ENCODE data around the gene CACNA1D.

GRCh38 chr3:53775834-53776251 lies 281.4 kb downstream of the CACNA1D start:
- TF ChIP-seq, protein P1, sequence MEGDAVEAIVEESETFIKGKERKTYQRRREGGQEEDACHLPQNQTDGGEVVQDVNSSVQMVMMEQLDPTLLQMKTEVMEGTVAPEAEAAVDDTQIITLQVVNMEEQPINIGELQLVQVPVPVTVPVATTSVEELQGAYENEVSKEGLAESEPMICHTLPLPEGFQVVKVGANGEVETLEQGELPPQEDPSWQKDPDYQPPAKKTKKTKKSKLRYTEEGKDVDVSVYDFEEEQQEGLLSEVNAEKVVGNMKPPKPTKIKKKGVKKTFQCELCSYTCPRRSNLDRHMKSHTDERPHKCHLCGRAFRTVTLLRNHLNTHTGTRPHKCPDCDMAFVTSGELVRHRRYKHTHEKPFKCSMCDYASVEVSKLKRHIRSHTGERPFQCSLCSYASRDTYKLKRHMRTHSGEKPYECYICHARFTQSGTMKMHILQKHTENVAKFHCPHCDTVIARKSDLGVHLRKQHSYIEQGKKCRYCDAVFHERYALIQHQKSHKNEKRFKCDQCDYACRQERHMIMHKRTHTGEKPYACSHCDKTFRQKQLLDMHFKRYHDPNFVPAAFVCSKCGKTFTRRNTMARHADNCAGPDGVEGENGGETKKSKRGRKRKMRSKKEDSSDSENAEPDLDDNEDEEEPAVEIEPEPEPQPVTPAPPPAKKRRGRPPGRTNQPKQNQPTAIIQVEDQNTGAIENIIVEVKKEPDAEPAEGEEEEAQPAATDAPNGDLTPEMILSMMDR (IDR thresholded peaks at IDR 0.05; ENCODE audit: insufficient read depth, low read length, poor library complexity, severe bottlenecking) = no peak
- no peak for TF ChIP-seq EZH2phosphoT487 (conservative IDR thresholded peaks at IDR 0.05; ENCODE audit: low read length)

Data from SU-DHL-6 (cell line).